Right lobe of liver (tissue), 6 donors: Measurements from ENCODE around the gene APBB2. TPM values are rescaled to one million over a fixed set of nuclear protein-coding genes. Genes with fewer than 3 reads are reported as not detected.
"Not testable (repeated sequence)": the region's sequence is repeated elsewhere in the genome, so short reads cannot be mapped to it uniquely, and the experiment has no call there.

Source experiments
- ATAC-seq, 4 donors: fragments of 200-7000 bp; cut with Tn5 transposase; one replicate each; pipeline ENCODE4 v1.9.1; 2020; ENCODE audit warnings: mild to moderate bottlenecking in 4 of 4, moderate library complexity in 4 of 4
- DNase-seq, 3 donors: peaks; one replicate each; pipeline ENCODE4 v3.0.0-alpha.2; 2020
- H3K27ac ChIP-seq, 3 donors: fragments of 200-600 bp; one replicate each; pipeline ENCODE4 v1.8.0; 2022
- H3K27me3 ChIP-seq, 2 donors: fragments of 200-600 bp; one replicate each; pipeline ENCODE4 v1.8.0; 2022
- H3K36me3 ChIP-seq, 4 donors: fragments of 200-600 bp; sonication (generic) in 1 of 4; one replicate each; pipeline versions ENCODE4 v1.5.1 to v1.8.0; 2017 to 2022; ENCODE audit warnings: control low read depth in 1 of 4
- H3K4me1 ChIP-seq, 4 donors: fragments of 200-600 bp; sonication (generic) in 1 of 4; one replicate each; pipeline versions ENCODE4 v1.5.1 to v1.8.0; 2017 to 2022; ENCODE audit warnings: control low read depth in 1 of 4
- H3K4me3 ChIP-seq, 3 donors: fragments of 200-600 bp; one replicate each; pipeline ENCODE4 v1.8.0; 2022
- H3K9me3 ChIP-seq, 4 donors: fragments of 200-600 bp; sonication (generic) in 1 of 4; one replicate each; pipeline versions ENCODE4 v1.5.1 to v1.8.0; 2017 to 2022; ENCODE audit warnings: control low read depth in 1 of 4
- CTCF ChIP-seq, 4 donors: fragments of 200-600 bp in 3 of 4; fragments of 450-650 bp in 1 of 4; IDR thresholded peaks; one replicate each; pipeline versions ENCODE4 v1.5.1 to v1.8.0; 2016 to 2022; ENCODE audit warnings: antibody characterized with exemption in 4 of 4, mild to moderate bottlenecking in 2 of 4
- POLR2A ChIP-seq: fragments of 450-650 bp; IDR thresholded peaks from one replicate; pipeline ENCODE4 v1.6.1; 2017; ENCODE audit warnings: antibody characterized with exemption, mild to moderate bottlenecking
- WGBS: methylation state at CpG from one replicate; pipeline ENCODE4 v1.1.6; 2018; ENCODE audit warnings: low coverage, low lambda C conversion rate; ENCODE audit not compliant: insufficient coverage; ENCODE audit errors: missing lambda C conversion rate; 5-methylcytosine and 5-hydroxymethylcytosine counted together
- intact Hi-C, 2 donors: fragments of 100-400 bp; cut with DNase I; formaldehyde crosslinking; loops; one replicate each; pipeline versions ENCODE4 v1.11.2 to v1.14.1; 2022
- total RNA-seq, 6 experiments: library from RNA; depleted of rRNA in 2 of 6; stranded (reverse); fragments of >200 nt in 2 of 6; fragmentation: NEBNext Ultra II Directional in 3 of 6; extraction: Animal tissue kit (Norgen Biotek cat#: 25700) in 3 of 6; gene quantifications; one replicate each; pipeline versions ENCODE4 v1.1.0 to v1.2.4, GENCODE V29; 2016 to 2023
- donor health status: DM: no; HTN: yes; CAD: no.
- donor health status: DM: no; HTN: no; CAD: no.
- donor health status: DM: no; HTN: no; CAD: no.
- donor health status: DM: no; HTN: yes; CAD: no.
- donor health status: DM: no; HTN: yes; CAD: no.

APBB2 gene
- total RNA-seq, 6 experiments from 2014 or later = 14.1 to 27.9 (median 25.1) TPM

- TF ChIP-seq POLR2A (no peak), CTCF (IDR thresholded peaks at IDR 0.05) (no peak)
- ATAC-seq (peak in 3 of 4 donors; percentile 20 to 43 (median 37)), DNase-seq (no peak)
- WGBS = 43% methylated on average over 5 of the region's 5 CpGs
- H3K27ac ChIP-seq = peak overlapping the region in 1 of 3 donors; percentile 3
- H3K27me3 ChIP-seq = no peaks in the 10 kb centered on the region
- intact Hi-C loops = no loop called here
- H3K4me3 ChIP-seq = no peak overlapping the region
- no peaks in the 10 kb centered on the region for H3K9me3 ChIP-seq
- H3K4me1 ChIP-seq = peaks cover 0 to 19% (median 3%) of the 10 kb centered on the region in 4 donors
- H3K36me3 ChIP-seq = no peaks in the 10 kb centered on the region
Measured at GRCh38 chr4:41155194-41155830, 59.0 kb downstream of the APBB2 start.

- ATAC-seq (peak in 3 of 4 donors; percentile 23 to 39 (median 37)), DNase-seq (no peak)
- intact Hi-C loops = no loop called here
- H3K4me1 ChIP-seq = peaks cover 0 to 19% (median 3%) of the 10 kb centered on the region in 4 donors
- no peaks in the 10 kb centered on the region for H3K36me3 ChIP-seq
- peak overlapping the region in 2 of 3 donors; percentile 3 to 19 for H3K27ac ChIP-seq
- H3K4me3 ChIP-seq = no peak overlapping the region
- no peaks in the 10 kb centered on the region for H3K27me3 ChIP-seq
- no peak for TF ChIP-seq POLR2A
- WGBS = 81% methylated on average over 5 of the region's 5 CpGs
- no peaks in the 10 kb centered on the region for H3K9me3 ChIP-seq
Measured at GRCh38 chr4:41154814-41155177, 59.5 kb downstream of the APBB2 start.

GRCh38 chr4:41154010-41154813 lies 60.1 kb downstream of the APBB2 start:
- no peak for TF ChIP-seq CTCF (IDR thresholded peaks at IDR 0.05)
- no peak for TF ChIP-seq POLR2A
- Histone ChIP-seq H3K4me3 (no peak overlapping the region), H3K27ac (peak overlapping the region in 1 of 3 donors; percentile 3), H3K27me3 (no peaks in the 10 kb centered on the region), H3K4me1 (peaks cover 0 to 19% (median 3%) of the 10 kb centered on the region in 4 donors), H3K9me3 (no peaks in the 10 kb centered on the region), H3K36me3 (no peaks in the 10 kb centered on the region)
- peak in 3 of 4 donors; percentile 37 to 53 (median 39) for ATAC-seq
- 67% methylated on average over 6 of the region's 6 CpGs for WGBS
- intact Hi-C loops = no loop called here
- DNase-seq = no peak

GRCh38 chr4:41150401-41150800 lies 63.9 kb downstream of the APBB2 start:
- no peaks in the 10 kb centered on the region for H3K27me3 ChIP-seq
- H3K36me3 ChIP-seq = no peaks in the 10 kb centered on the region
- ATAC-seq (no peak), DNase-seq (no peak)
- no peaks in the 10 kb centered on the region for H3K9me3 ChIP-seq
- WGBS = 69% methylated on average over 2 of the region's 2 CpGs
- peaks cover 0 to 30% (median 0%) of the 10 kb centered on the region in 4 donors for H3K4me1 ChIP-seq
- no peak overlapping the region for H3K4me3 ChIP-seq
- no peak overlapping the region for H3K27ac ChIP-seq
- no peak for TF ChIP-seq CTCF (IDR thresholded peaks at IDR 0.05)
- no peak for TF ChIP-seq POLR2A
- intact Hi-C loops = no loop called here

GRCh38 chr4:41149568-41149967 lies 64.8 kb downstream of the APBB2 start:
- not testable (repeated sequence) for H3K36me3 ChIP-seq, H3K4me3 ChIP-seq, H3K27me3 ChIP-seq, DNase-seq, ATAC-seq, H3K27ac ChIP-seq, H3K9me3 ChIP-seq
- peaks cover 0 to 33% (median 0%) of the 10 kb centered on the region in 4 donors for H3K4me1 ChIP-seq
- 79% methylated on average over 3 of the region's 4 CpGs for WGBS
- intact Hi-C loops = loop anchor here in 1 of 2 donors (5.0 kb wide), 1 partner anchor 63 kb away; the partner anchor contains the start of gene APBB2
